22Rv1 (cell line): ENCODE results near the gene DIP2B.
A peak's percentile ranks its signal among the peaks of the same experiment; 100 is the strongest.

Experiments used
- H3K27ac ChIP-seq: fragments of 450-650 bp; 2 replicates; pipeline ENCODE4 v1.5.1; 2017
- CTCF ChIP-seq: fragments of 450-650 bp; IDR thresholded peaks from 2 replicates; pipeline ENCODE4 v1.5.1; 2017; ENCODE audit warnings: mild to moderate bottlenecking
- ZFX ChIP-seq: fragments of 450-650 bp; IDR thresholded peaks from 2 replicates; pipeline ENCODE4 v1.6.1; 2017; ENCODE audit warnings: antibody characterized with exemption, borderline replicate concordance

The DIP2B gene

GRCh38 chr12:50787618-50788017 lies 282.8 kb downstream of the DIP2B start:
- peak overlapping the region; percentile 46 for H3K27ac ChIP-seq
- TF ChIP-seq ZFX (no peak), CTCF (no peak)

GRCh38 chr12:50788561-50788960 lies 283.8 kb downstream of the DIP2B start:
- TF ChIP-seq ZFX: no peak
- no peak for TF ChIP-seq CTCF
- H3K27ac ChIP-seq: no peak overlapping the region

GRCh38 chr12:50790081-50790480 lies 285.3 kb downstream of the DIP2B start:
- no peak overlapping the region for H3K27ac ChIP-seq
- no peak for TF ChIP-seq ZFX
- no peak for TF ChIP-seq CTCF
